ENCODE results near the gene SMIM24. TPM values are rescaled to one million over a fixed set of nuclear protein-coding genes. Genes with fewer than 3 reads are reported as not detected.

Gene SMIM24
- total RNA-seq, 1 experiment from 2014 or later: not detected

GRCh38 chr19:3520166-3521103, 40.1 kb upstream of the SMIM24 start:
- peak; percentile 9 for TF ChIP-seq CTCF (IDR thresholded peaks at IDR 0.05; ENCODE audit: unreplicated experiment)
- Mint-ChIP-seq H3K4me3 (ENCODE audit: unreplicated experiment) (peak overlapping the region; percentile 50), H3K36me3 (ENCODE audit: insufficient read depth, unreplicated experiment) (peaks cover 28% of the 10 kb centered on the region), H3K4me1 (ENCODE audit: insufficient read depth, unreplicated experiment) (peaks cover 11% of the 10 kb centered on the region), H3K9me3 (ENCODE audit: unreplicated experiment) (no peaks in the 10 kb centered on the region), H3K27ac (ENCODE audit: low read depth, unreplicated experiment) (peak overlapping the region; percentile 87), H3K27me3 (ENCODE audit: insufficient read depth, unreplicated experiment) (no peaks in the 10 kb centered on the region)
- CTCF ChIA-PET: interaction anchor here (0.5 to 2.2 kb wide), 4 partner anchors 19 to 1469 kb away, joined by 3 to 5 read pairs (median 4); partner anchors contain the start of gene TEKTIP1
- peak; percentile 81 for DNase-seq (ENCODE audit: unreplicated experiment)
- POLR2A ChIA-PET: interaction anchor here (0.6 kb wide), 1 partner anchor 20 kb away, joined by 3 read pairs; the partner anchor contains the start of gene DOHH
- BruUV-seq (replicated peaks): no TSS peak
- intact Hi-C loops (cut with micrococcal nuclease): no loop called here

- DNase-seq (ENCODE audit: unreplicated experiment): no peak
- TF ChIP-seq CTCF (IDR thresholded peaks at IDR 0.05; ENCODE audit: unreplicated experiment): no peak
- no peak overlapping the region for H3K4me3 Mint-ChIP-seq (ENCODE audit: unreplicated experiment)
- H3K4me1 Mint-ChIP-seq (ENCODE audit: insufficient read depth, unreplicated experiment): peaks cover 11% of the 10 kb centered on the region
- intact Hi-C loops (cut with micrococcal nuclease): no loop called here
- H3K9me3 Mint-ChIP-seq (ENCODE audit: unreplicated experiment): no peaks in the 10 kb centered on the region
- no peaks in the 10 kb centered on the region for H3K27me3 Mint-ChIP-seq (ENCODE audit: insufficient read depth, unreplicated experiment)
- H3K36me3 Mint-ChIP-seq (ENCODE audit: insufficient read depth, unreplicated experiment): peaks cover 25% of the 10 kb centered on the region
- no peak overlapping the region for H3K27ac Mint-ChIP-seq (ENCODE audit: low read depth, unreplicated experiment)
- BruUV-seq (replicated peaks): no TSS peak
- ChIA-PET CTCF (interaction anchor here (0.6 to 2.2 kb wide), 2 partner anchors 8 to 20 kb away, joined by 3 to 5 read pairs; partner anchors contain the start of gene TEKTIP1), POLR2A (interaction anchor here (0.6 kb wide), 1 partner anchor 725 kb away, joined by 4 read pairs; no protein-coding TSS in a partner anchor)
Observed at GRCh38 chr19:3519126-3519525, 38.8 kb upstream of the SMIM24 start.

- intact Hi-C loops (cut with micrococcal nuclease): no loop called here
- no peaks in the 10 kb centered on the region for H3K9me3 Mint-ChIP-seq (ENCODE audit: unreplicated experiment)
- peaks cover 11% of the 10 kb centered on the region for H3K4me1 Mint-ChIP-seq (ENCODE audit: insufficient read depth, unreplicated experiment)
- peaks cover 24% of the 10 kb centered on the region for H3K36me3 Mint-ChIP-seq (ENCODE audit: insufficient read depth, unreplicated experiment)
- H3K27me3 Mint-ChIP-seq (ENCODE audit: insufficient read depth, unreplicated experiment): no peaks in the 10 kb centered on the region
- DNase-seq (ENCODE audit: unreplicated experiment): no peak
- ChIA-PET POLR2A (interaction anchor here (0.6 kb wide), 1 partner anchor 725 kb away, joined by 4 read pairs; no protein-coding TSS in a partner anchor), CTCF (interaction anchor here (0.6 to 2.2 kb wide), 4 partner anchors 7 to 46 kb away, joined by 3 to 5 read pairs (median 3); partner anchors contain the start of gene TEKTIP1)
- BruUV-seq (replicated peaks): no TSS peak
- TF ChIP-seq CTCF (IDR thresholded peaks at IDR 0.05; ENCODE audit: unreplicated experiment): no peak
- H3K4me3 Mint-ChIP-seq (ENCODE audit: unreplicated experiment): no peak overlapping the region
- no peak overlapping the region for H3K27ac Mint-ChIP-seq (ENCODE audit: low read depth, unreplicated experiment)
Observed at GRCh38 chr19:3518659-3519058, 38.3 kb upstream of the SMIM24 start.

GRCh38 chr19:3518255-3518654, 37.9 kb upstream of the SMIM24 start:
- no peak overlapping the region for H3K4me3 Mint-ChIP-seq (ENCODE audit: unreplicated experiment)
- no peaks in the 10 kb centered on the region for H3K9me3 Mint-ChIP-seq (ENCODE audit: unreplicated experiment)
- intact Hi-C loops (cut with micrococcal nuclease): no loop called here
- DNase-seq (ENCODE audit: unreplicated experiment): no peak
- no TSS peak for BruUV-seq (replicated peaks)
- TF ChIP-seq CTCF (IDR thresholded peaks at IDR 0.05; ENCODE audit: unreplicated experiment): no peak
- H3K27ac Mint-ChIP-seq (ENCODE audit: low read depth, unreplicated experiment): no peak overlapping the region
- ChIA-PET POLR2A (interaction anchor here (0.6 kb wide), 1 partner anchor 725 kb away, joined by 4 read pairs; no protein-coding TSS in a partner anchor), CTCF (interaction anchor here (0.7 to 1.3 kb wide), 2 partner anchors 28 to 45 kb away, joined by 3 read pairs; no protein-coding TSS in a partner anchor)
- peaks cover 11% of the 10 kb centered on the region for H3K4me1 Mint-ChIP-seq (ENCODE audit: insufficient read depth, unreplicated experiment)
- H3K27me3 Mint-ChIP-seq (ENCODE audit: insufficient read depth, unreplicated experiment): no peaks in the 10 kb centered on the region
- peaks cover 23% of the 10 kb centered on the region for H3K36me3 Mint-ChIP-seq (ENCODE audit: insufficient read depth, unreplicated experiment)
